ENCODE results near the gene GPC3.

Gene GPC3

GRCh38 chrX:133579631-133580030, 405.8 kb downstream of the GPC3 start:
- no peak overlapping the region for H3K27ac ChIP-seq (ENCODE audit: low read length)
- DNase-seq (ENCODE audit: low read depth, low spot score), result no peak
- H3K27me3 ChIP-seq (ENCODE audit: control insufficient read depth, insufficient read depth, low read length), result no peaks in the 10 kb centered on the region
- no peaks in the 10 kb centered on the region for H3K36me3 ChIP-seq (ENCODE audit: control insufficient read depth, insufficient read depth, low read length)
- no CpG with 5 or more reads among the region's 6 CpGs for WGBS (ENCODE audit: insufficient coverage, insufficient read length)
- H3K4me3 ChIP-seq (ENCODE audit: low read length), result no peak overlapping the region
- no peaks in the 10 kb centered on the region for H3K4me1 ChIP-seq (ENCODE audit: control insufficient read depth, insufficient read depth, low read length)
- H3K9me3 ChIP-seq (ENCODE audit: control insufficient read depth, insufficient read depth, low read length), result no peaks in the 10 kb centered on the region

- Histone ChIP-seq H3K27me3 (ENCODE audit: control insufficient read depth, insufficient read depth, low read length) (no peaks in the 10 kb centered on the region), H3K36me3 (ENCODE audit: control insufficient read depth, insufficient read depth, low read length) (no peaks in the 10 kb centered on the region), H3K9me3 (ENCODE audit: control insufficient read depth, insufficient read depth, low read length) (no peaks in the 10 kb centered on the region), H3K4me3 (ENCODE audit: low read length) (no peak overlapping the region), H3K27ac (ENCODE audit: low read length) (no peak overlapping the region), H3K4me1 (ENCODE audit: control insufficient read depth, insufficient read depth, low read length) (no peaks in the 10 kb centered on the region)
- no peak for DNase-seq (ENCODE audit: low read depth, low spot score)
- WGBS (ENCODE audit: insufficient coverage, insufficient read length), result no CpG with 5 or more reads among the region's 3 CpGs
Measured at GRCh38 chrX:133576876-133577275, 408.5 kb downstream of the GPC3 start.

GRCh38 chrX:133575501-133576136, 409.8 kb downstream of the GPC3 start:
- no CpG with 5 or more reads among the region's 5 CpGs for WGBS (ENCODE audit: insufficient coverage, insufficient read length)
- Histone ChIP-seq H3K27ac (ENCODE audit: low read length) (no peak overlapping the region), H3K36me3 (ENCODE audit: control insufficient read depth, insufficient read depth, low read length) (no peaks in the 10 kb centered on the region), H3K4me3 (ENCODE audit: low read length) (no peak overlapping the region), H3K27me3 (ENCODE audit: control insufficient read depth, insufficient read depth, low read length) (no peaks in the 10 kb centered on the region), H3K9me3 (ENCODE audit: control insufficient read depth, insufficient read depth, low read length) (no peaks in the 10 kb centered on the region), H3K4me1 (ENCODE audit: control insufficient read depth, insufficient read depth, low read length) (no peaks in the 10 kb centered on the region)
- DNase-seq (ENCODE audit: low read depth, low spot score), result no peak

GRCh38 chrX:133574716-133575115, 410.7 kb downstream of the GPC3 start:
- Histone ChIP-seq H3K27me3 (ENCODE audit: control insufficient read depth, insufficient read depth, low read length) (no peaks in the 10 kb centered on the region), H3K4me1 (ENCODE audit: control insufficient read depth, insufficient read depth, low read length) (no peaks in the 10 kb centered on the region), H3K9me3 (ENCODE audit: control insufficient read depth, insufficient read depth, low read length) (no peaks in the 10 kb centered on the region), H3K36me3 (ENCODE audit: control insufficient read depth, insufficient read depth, low read length) (no peaks in the 10 kb centered on the region), H3K27ac (ENCODE audit: low read length) (no peak overlapping the region), H3K4me3 (ENCODE audit: low read length) (no peak overlapping the region)
- WGBS (ENCODE audit: insufficient coverage, insufficient read length), result no CpG with 5 or more reads among the region's 2 CpGs
- DNase-seq (ENCODE audit: low read depth, low spot score), result no peak

GRCh38 chrX:133570549-133570948, 414.8 kb downstream of the GPC3 start:
- WGBS (ENCODE audit: insufficient coverage, insufficient read length), result no CpG with 5 or more reads among the region's 1 CpG
- no peaks in the 10 kb centered on the region for H3K36me3 ChIP-seq (ENCODE audit: control insufficient read depth, insufficient read depth, low read length)
- no peaks in the 10 kb centered on the region for H3K9me3 ChIP-seq (ENCODE audit: control insufficient read depth, insufficient read depth, low read length)
- H3K27ac ChIP-seq (ENCODE audit: low read length), result no peak overlapping the region
- H3K4me3 ChIP-seq (ENCODE audit: low read length), result no peak overlapping the region
- DNase-seq (ENCODE audit: low read depth, low spot score), result no peak
- no peaks in the 10 kb centered on the region for H3K4me1 ChIP-seq (ENCODE audit: control insufficient read depth, insufficient read depth, low read length)
- no peaks in the 10 kb centered on the region for H3K27me3 ChIP-seq (ENCODE audit: control insufficient read depth, insufficient read depth, low read length)

- no peaks in the 10 kb centered on the region for H3K36me3 ChIP-seq (ENCODE audit: control insufficient read depth, insufficient read depth, low read length)
- H3K27me3 ChIP-seq (ENCODE audit: control insufficient read depth, insufficient read depth, low read length), result no peaks in the 10 kb centered on the region
- no peak overlapping the region for H3K27ac ChIP-seq (ENCODE audit: low read length)
- no peaks in the 10 kb centered on the region for H3K9me3 ChIP-seq (ENCODE audit: control insufficient read depth, insufficient read depth, low read length)
- no peak for DNase-seq (ENCODE audit: low read depth, low spot score)
- H3K4me3 ChIP-seq (ENCODE audit: low read length), result no peak overlapping the region
- H3K4me1 ChIP-seq (ENCODE audit: control insufficient read depth, insufficient read depth, low read length), result no peaks in the 10 kb centered on the region
Measured at GRCh38 chrX:133569217-133569616, 416.2 kb downstream of the GPC3 start.

- H3K4me3 ChIP-seq (ENCODE audit: low read length), result no peak overlapping the region
- no CpG with 5 or more reads among the region's 1 CpG for WGBS (ENCODE audit: insufficient coverage, insufficient read length)
- no peaks in the 10 kb centered on the region for H3K4me1 ChIP-seq (ENCODE audit: control insufficient read depth, insufficient read depth, low read length)
- no peaks in the 10 kb centered on the region for H3K36me3 ChIP-seq (ENCODE audit: control insufficient read depth, insufficient read depth, low read length)
- H3K27ac ChIP-seq (ENCODE audit: low read length), result no peak overlapping the region
- H3K27me3 ChIP-seq (ENCODE audit: control insufficient read depth, insufficient read depth, low read length), result no peaks in the 10 kb centered on the region
- no peaks in the 10 kb centered on the region for H3K9me3 ChIP-seq (ENCODE audit: control insufficient read depth, insufficient read depth, low read length)
- DNase-seq (ENCODE audit: low read depth, low spot score), result no peak
Measured at GRCh38 chrX:133568109-133568508, 417.3 kb downstream of the GPC3 start.

GRCh38 chrX:133566876-133567275, 418.5 kb downstream of the GPC3 start:
- H3K4me3 ChIP-seq (ENCODE audit: low read length), result no peak overlapping the region
- H3K36me3 ChIP-seq (ENCODE audit: control insufficient read depth, insufficient read depth, low read length), result no peaks in the 10 kb centered on the region
- DNase-seq (ENCODE audit: low read depth, low spot score), result no peak
- no peak overlapping the region for H3K27ac ChIP-seq (ENCODE audit: low read length)
- H3K4me1 ChIP-seq (ENCODE audit: control insufficient read depth, insufficient read depth, low read length), result no peaks in the 10 kb centered on the region
- WGBS (ENCODE audit: insufficient coverage, insufficient read length), result no CpG with 5 or more reads among the region's 1 CpG
- H3K27me3 ChIP-seq (ENCODE audit: control insufficient read depth, insufficient read depth, low read length), result no peaks in the 10 kb centered on the region
- H3K9me3 ChIP-seq (ENCODE audit: control insufficient read depth, insufficient read depth, low read length), result no peaks in the 10 kb centered on the region

- Histone ChIP-seq H3K36me3 (ENCODE audit: control insufficient read depth, insufficient read depth, low read length) (no peaks in the 10 kb centered on the region), H3K4me1 (ENCODE audit: control insufficient read depth, insufficient read depth, low read length) (no peaks in the 10 kb centered on the region), H3K9me3 (ENCODE audit: control insufficient read depth, insufficient read depth, low read length) (no peaks in the 10 kb centered on the region), H3K4me3 (ENCODE audit: low read length) (no peak overlapping the region), H3K27me3 (ENCODE audit: control insufficient read depth, insufficient read depth, low read length) (no peaks in the 10 kb centered on the region), H3K27ac (ENCODE audit: low read length) (no peak overlapping the region)
- no CpG with 5 or more reads among the region's 2 CpGs for WGBS (ENCODE audit: insufficient coverage, insufficient read length)
- DNase-seq (ENCODE audit: low read depth, low spot score), result no peak
Measured at GRCh38 chrX:133563705-133564104, 421.7 kb downstream of the GPC3 start.

GRCh38 chrX:133561251-133561650, 424.1 kb downstream of the GPC3 start:
- DNase-seq (ENCODE audit: low read depth, low spot score), result no peak

GRCh38 chrX:133559909-133560308, 425.5 kb downstream of the GPC3 start:
- WGBS (ENCODE audit: insufficient coverage, insufficient read length), result no CpG with 5 or more reads among the region's 7 CpGs
- Histone ChIP-seq H3K4me1 (ENCODE audit: control insufficient read depth, insufficient read depth, low read length) (no peaks in the 10 kb centered on the region), H3K27me3 (ENCODE audit: control insufficient read depth, insufficient read depth, low read length) (no peaks in the 10 kb centered on the region), H3K27ac (ENCODE audit: low read length) (no peak overlapping the region), H3K36me3 (ENCODE audit: control insufficient read depth, insufficient read depth, low read length) (no peaks in the 10 kb centered on the region), H3K9me3 (ENCODE audit: control insufficient read depth, insufficient read depth, low read length) (no peaks in the 10 kb centered on the region), H3K4me3 (ENCODE audit: low read length) (no peak overlapping the region)
- no peak for DNase-seq (ENCODE audit: low read depth, low spot score)

More at GRCh38 chrX:133561251-133561650, 424.1 kb downstream of the GPC3 start:
- Histone ChIP-seq H3K27ac (ENCODE audit: low read length) (no peak overlapping the region), H3K27me3 (ENCODE audit: control insufficient read depth, insufficient read depth, low read length) (no peaks in the 10 kb centered on the region), H3K9me3 (ENCODE audit: control insufficient read depth, insufficient read depth, low read length) (no peaks in the 10 kb centered on the region), H3K4me3 (ENCODE audit: low read length) (no peak overlapping the region), H3K4me1 (ENCODE audit: control insufficient read depth, insufficient read depth, low read length) (no peaks in the 10 kb centered on the region), H3K36me3 (ENCODE audit: control insufficient read depth, insufficient read depth, low read length) (no peaks in the 10 kb centered on the region)
